Measurements from ENCODE around the gene UBAP1L.

GRCh38 chr15:65077981-65078352 lies 37.0 kb downstream of the UBAP1L start:
- TF ChIP-seq CTCF (IDR thresholded peaks at IDR 0.05) (peak in 5 of 7 experiments; percentile 44 to 63 (median 52)), POLR2A (IDR thresholded peaks at IDR 0.05) (no peak), POLR2AphosphoS5 (IDR thresholded peaks at IDR 0.05) (peak in 1 of 3 donors; percentile 56)
